Measurements from ENCODE around the gene ECE1.

- TF ChIP-seq CTCF (IDR thresholded peaks at IDR 0.05; ENCODE audit: borderline replicate concordance, extremely low read depth, low read length, poor library complexity, severe bottlenecking) (no peak), EZH2 (IDR thresholded peaks at IDR 0.05; ENCODE audit: borderline replicate concordance, low read depth, low read length, severe bottlenecking) (no peak)
These were observed 22.2 kb upstream of the ECE1 start for GRCh38 chr1:21312407-21312992.

Data from DND-41 (cell line).